Left lung (tissue), 10 donors: ENCODE results near the gene AKR1E2. TPM values are rescaled to one million over a fixed set of nuclear protein-coding genes. Genes with fewer than 3 reads are reported as not detected.
A peak's percentile ranks its signal among the peaks of the same experiment; 100 is the strongest.

ENCODE experiments used
- ATAC-seq: fragments of 200-7000 bp; cut with Tn5 transposase; one replicate; pipeline ENCODE4 v1.9.1; 2020; ENCODE audit warnings: moderate library complexity
- DNase-seq, 4 donors: peaks; one replicate each; pipeline ENCODE4 v3.0.0-alpha.2; 2013 to 2020
- H3K27ac ChIP-seq, 2 donors: fragments of 200-600 bp; sonication (generic) in 1 of 2; one replicate each; pipeline versions ENCODE4 v1.5.0 to v1.8.0; 2020 to 2021
- H3K27me3 ChIP-seq, 2 donors: fragments of 200-600 bp; sonication (generic) in 1 of 2; one replicate each; pipeline versions ENCODE4 v1.5.0 to v1.8.0; 2020 to 2021
- H3K36me3 ChIP-seq, 2 donors: fragments of 200-600 bp; sonication (generic) in 1 of 2; one replicate each; pipeline versions ENCODE4 v1.5.0 to v1.8.0; 2020 to 2021
- H3K4me1 ChIP-seq, 2 donors: fragments of 200-600 bp; one replicate each; pipeline ENCODE4 v1.8.0; 2021
- H3K4me3 ChIP-seq, 2 donors: fragments of 200-600 bp; sonication (generic) in 1 of 2; one replicate each; pipeline versions ENCODE4 v1.5.0 to v1.8.0; 2020 to 2021; ENCODE audit warnings: mild to moderate bottlenecking in 1 of 2
- H3K9me3 ChIP-seq, 2 donors: fragments of 200-600 bp; sonication (generic) in 1 of 2; one replicate each; pipeline versions ENCODE4 v1.5.0 to v1.8.0; 2020 to 2021
- intact Hi-C, 2 donors: fragments of 100-400 bp; cut with DNase I; formaldehyde crosslinking; loops; one replicate each; pipeline versions ENCODE4 v1.11.2 to v1.14.2; 2022
- polyA plus RNA-seq, 6 donors: library from polyadenylated mRNA; unstranded; fragments of 120-200 nt; gene quantifications; one replicate each; pipeline ENCODE4 v1.2.1, GENCODE V29; 2013; ENCODE audit not compliant: insufficient read length in 6 of 6
- total RNA-seq, 2 donors: library from RNA; stranded (reverse); fragmentation: NEBNext Ultra II Directional; extraction: Animal tissue kit (Norgen Biotek cat#: 25700); gene quantifications; one replicate each; pipeline ENCODE4 v1.2.1, GENCODE V29; 2021
- TF ChIP-seq, protein P1 (sequence below), 2 donors: fragments of 200-600 bp; sonication (generic) in 1 of 2; IDR thresholded peaks; one replicate each; pipeline versions ENCODE4 v1.5.0 to v1.8.0; 2021; ENCODE audit warnings: antibody characterized with exemption in 2 of 2
- donor health status: DM: no; HTN: yes; CAD: no.
- donor health status: DM: no; HTN: no; CAD: no.

AKR1E2 gene
- total and polyA plus RNA-seq, 8 donors: 4.8 to 13.1 (median 9.0) TPM

DNA sequence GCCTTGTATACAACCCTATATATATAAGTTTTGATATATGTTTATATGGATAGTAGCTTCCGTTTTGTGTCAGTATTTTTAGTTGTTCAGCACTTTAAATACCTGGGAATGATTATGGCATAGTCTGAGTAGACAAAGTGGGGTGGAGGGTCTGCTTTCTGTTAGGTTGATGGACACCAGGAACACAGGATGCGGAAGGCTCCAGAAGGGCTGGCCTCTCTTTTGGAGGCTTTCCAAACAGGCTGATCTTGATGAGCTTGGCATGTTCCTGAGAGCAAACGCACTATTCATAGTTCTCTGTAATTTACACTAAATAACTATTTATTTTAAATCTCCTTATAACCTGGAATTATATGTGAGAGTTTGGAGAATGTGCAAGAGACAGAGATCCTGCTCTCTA is 12.7 kb downstream of the AKR1E2 start:
- Histone ChIP-seq H3K27me3 (no peaks in the 10 kb centered on the region), H3K27ac (no peak overlapping the region), H3K36me3 (peaks cover 0 to 7% of the 10 kb centered on the region in 2 donors), H3K4me1 (no peaks in the 10 kb centered on the region), H3K9me3 (no peaks in the 10 kb centered on the region), H3K4me3 (no peak overlapping the region)
- TF ChIP-seq, protein P1, sequence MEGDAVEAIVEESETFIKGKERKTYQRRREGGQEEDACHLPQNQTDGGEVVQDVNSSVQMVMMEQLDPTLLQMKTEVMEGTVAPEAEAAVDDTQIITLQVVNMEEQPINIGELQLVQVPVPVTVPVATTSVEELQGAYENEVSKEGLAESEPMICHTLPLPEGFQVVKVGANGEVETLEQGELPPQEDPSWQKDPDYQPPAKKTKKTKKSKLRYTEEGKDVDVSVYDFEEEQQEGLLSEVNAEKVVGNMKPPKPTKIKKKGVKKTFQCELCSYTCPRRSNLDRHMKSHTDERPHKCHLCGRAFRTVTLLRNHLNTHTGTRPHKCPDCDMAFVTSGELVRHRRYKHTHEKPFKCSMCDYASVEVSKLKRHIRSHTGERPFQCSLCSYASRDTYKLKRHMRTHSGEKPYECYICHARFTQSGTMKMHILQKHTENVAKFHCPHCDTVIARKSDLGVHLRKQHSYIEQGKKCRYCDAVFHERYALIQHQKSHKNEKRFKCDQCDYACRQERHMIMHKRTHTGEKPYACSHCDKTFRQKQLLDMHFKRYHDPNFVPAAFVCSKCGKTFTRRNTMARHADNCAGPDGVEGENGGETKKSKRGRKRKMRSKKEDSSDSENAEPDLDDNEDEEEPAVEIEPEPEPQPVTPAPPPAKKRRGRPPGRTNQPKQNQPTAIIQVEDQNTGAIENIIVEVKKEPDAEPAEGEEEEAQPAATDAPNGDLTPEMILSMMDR (IDR thresholded peaks at IDR 0.05): no peak
- intact Hi-C loops: no loop called here
- ATAC-seq (no peak), DNase-seq (no peak)

DNA sequence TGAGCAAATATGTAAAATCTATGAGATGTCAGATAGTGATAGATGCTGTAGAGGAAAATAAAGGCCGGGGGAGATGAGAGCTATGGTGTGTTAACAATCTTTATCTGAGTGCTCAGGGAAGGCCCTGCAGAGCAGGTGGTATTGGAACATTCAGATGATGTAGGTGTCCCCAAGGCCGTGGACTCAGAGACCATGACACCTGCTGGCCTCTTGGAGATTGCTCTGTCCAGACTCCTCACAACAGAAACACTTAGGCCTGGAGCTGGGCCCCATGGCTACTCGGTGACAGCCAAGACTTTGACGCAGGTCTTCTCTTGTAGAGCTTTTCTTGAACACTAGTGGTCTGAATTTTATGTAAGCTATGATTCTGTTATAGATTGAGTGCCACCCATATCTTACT is 13.3 kb downstream of the AKR1E2 start:
- intact Hi-C loops: no loop called here
- no peak for DNase-seq
- no peak overlapping the region for H3K4me3 ChIP-seq

DNA sequence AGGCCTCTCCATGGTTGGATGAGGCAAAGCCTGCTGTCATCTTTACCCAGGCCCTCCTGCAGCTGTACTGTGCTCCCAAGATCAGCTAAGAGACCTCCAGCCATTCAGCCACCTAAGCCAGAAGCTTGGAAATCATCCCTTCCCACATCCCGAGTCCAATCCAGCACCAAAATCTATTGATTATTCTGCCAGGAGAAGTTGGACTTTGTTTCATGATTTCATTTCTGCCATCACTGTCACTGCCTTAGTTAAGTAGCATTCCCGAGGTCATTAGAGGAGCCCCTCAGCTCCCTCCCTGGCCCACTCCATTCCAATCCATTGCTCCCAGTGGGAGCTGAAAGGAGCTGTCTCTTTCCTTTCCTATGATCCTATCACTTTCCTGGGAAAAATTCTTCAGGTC is 14.1 kb downstream of the AKR1E2 start:
- TF ChIP-seq, protein P1 (IDR thresholded peaks at IDR 0.05): no peak
- DNase-seq (no peak), ATAC-seq (no peak)
- Histone ChIP-seq H3K9me3 (no peaks in the 10 kb centered on the region), H3K4me3 (no peak overlapping the region), H3K36me3 (no peaks in the 10 kb centered on the region), H3K27me3 (no peaks in the 10 kb centered on the region), H3K4me1 (no peaks in the 10 kb centered on the region), H3K27ac (no peak overlapping the region)
- intact Hi-C loops: no loop called here

More for the DNA sequence above, 13.3 kb downstream of the AKR1E2 start:
- Histone ChIP-seq H3K36me3 (peaks cover 0 to 1% of the 10 kb centered on the region in 2 donors), H3K9me3 (no peaks in the 10 kb centered on the region), H3K4me1 (no peaks in the 10 kb centered on the region), H3K27ac (no peak overlapping the region), H3K27me3 (no peaks in the 10 kb centered on the region)
- TF ChIP-seq, protein P1 (IDR thresholded peaks at IDR 0.05): no peak
- no peak for ATAC-seq

DNA sequence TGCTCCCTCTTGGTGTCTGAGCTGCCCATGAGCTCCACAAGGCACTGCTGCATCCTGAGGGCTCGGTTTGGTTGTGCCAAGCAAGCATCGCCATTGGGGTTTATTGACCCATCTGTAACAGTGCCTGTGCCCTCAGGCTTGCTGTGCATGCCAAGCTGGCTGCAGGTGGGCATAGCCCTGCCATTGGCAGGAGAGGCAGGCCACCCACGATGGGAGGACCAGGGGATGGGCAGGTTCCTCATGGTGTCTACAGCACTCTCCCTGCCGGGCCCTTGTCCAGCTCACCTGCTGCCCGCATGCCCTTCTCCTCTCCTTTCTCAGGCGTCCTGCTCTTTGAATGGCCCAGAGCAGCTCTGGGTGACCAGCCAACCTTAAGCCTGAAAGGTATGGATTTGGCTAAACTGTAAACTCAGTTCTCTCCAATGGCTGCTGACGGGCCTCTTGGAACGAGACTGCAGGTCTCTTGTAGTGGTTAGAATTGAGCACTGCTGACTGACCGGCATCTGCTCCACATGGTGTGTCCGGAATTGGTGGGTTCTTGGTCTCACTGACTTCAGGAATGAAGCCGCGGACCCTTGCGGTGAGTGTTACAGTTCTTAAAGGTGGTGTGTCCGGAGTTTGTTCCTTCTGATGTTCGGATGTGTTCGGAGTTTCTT is 17.6 kb downstream of the AKR1E2 start:
- H3K27me3 ChIP-seq: no peaks in the 10 kb centered on the region
- intact Hi-C loops: no loop called here
- ATAC-seq (no peak), DNase-seq (peak in 1 of 4 donors; percentile 61)
- peaks cover 0 to 13% of the 10 kb centered on the region in 2 donors for H3K4me1 ChIP-seq
- no peak overlapping the region for H3K4me3 ChIP-seq
- H3K36me3 ChIP-seq: no peaks in the 10 kb centered on the region
- no peaks in the 10 kb centered on the region for H3K9me3 ChIP-seq
- TF ChIP-seq, protein P1 (IDR thresholded peaks at IDR 0.05): no peak
- H3K27ac ChIP-seq: no peak overlapping the region

DNA sequence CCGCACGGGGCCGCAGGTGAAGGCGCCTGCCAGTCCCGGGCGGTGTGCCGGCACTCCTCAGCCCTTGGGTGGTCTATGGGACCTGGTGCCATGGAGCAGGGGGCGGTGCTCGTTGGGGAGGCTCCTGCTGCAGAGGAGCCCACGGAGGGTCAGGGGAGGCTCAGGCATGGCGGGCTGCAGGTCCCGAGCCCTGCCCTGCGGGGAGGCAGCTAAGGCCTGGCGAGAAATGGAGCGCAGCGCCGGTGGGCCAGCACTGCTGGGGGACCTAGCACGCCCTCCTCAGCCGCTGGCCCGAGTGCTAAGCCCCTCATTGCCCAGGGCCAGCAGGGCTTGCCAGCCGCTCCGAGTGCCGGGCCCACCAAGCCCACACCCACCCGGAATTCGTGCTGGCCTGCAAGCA is 18.9 kb downstream of the AKR1E2 start:
- DNase-seq: peak in 1 of 4 donors; percentile 74
- H3K27me3 ChIP-seq: no peaks in the 10 kb centered on the region
- no peak overlapping the region for H3K27ac ChIP-seq
- TF ChIP-seq, protein P1 (IDR thresholded peaks at IDR 0.05): no peak
- intact Hi-C loops: no loop called here
- no peaks in the 10 kb centered on the region for H3K36me3 ChIP-seq
- H3K9me3 ChIP-seq: no peaks in the 10 kb centered on the region
- H3K4me1 ChIP-seq: peaks cover 0 to 24% of the 10 kb centered on the region in 2 donors
- ATAC-seq: no peak
- H3K4me3 ChIP-seq: no peak overlapping the region
